SK-N-SH (cell line): ENCODE results near the gene CASP14.

ENCODE experiments used
- EZH2phosphoT487 ChIP-seq: fragments of 200-600 bp; sonication (generic); IDR thresholded peaks from 2 replicates; pipeline ENCODE4 v1.6.1; 2017; ENCODE audit warnings: low read depth, mixed run types, mild to moderate bottlenecking, antibody characterized with exemption, moderate library complexity, borderline replicate concordance
- RAD21 ChIP-seq: IDR thresholded peaks from 2 replicates; pipeline ENCODE4 v1.6.1; 2012; ENCODE audit warnings: mild to moderate bottlenecking, low read length
- SMC3 ChIP-seq: IDR thresholded peaks from 2 replicates; pipeline ENCODE4 v1.6.1; 2012; ENCODE audit warnings: low read depth, low read length, improper control_type of control experiment

GRCh38 chr19:15098460-15098859 is 49.2 kb downstream of the CASP14 start:
- TF ChIP-seq SMC3 (no peak), EZH2phosphoT487 (no peak), RAD21 (no peak)
